Stimulated activated CD8-positive, alpha-beta memory T cell treated with anti-CD3 and anti-CD28 coated beads, Interleukin-7, amount 100 ng/mL, for 24 hours (primary cell): ENCODE measurements around the gene ENPP4.
"Not testable (repeated sequence)": the region's sequence is repeated elsewhere in the genome, so short reads cannot be mapped to it uniquely, and the experiment has no call there.

ENCODE experiments used
- DNase-seq: peaks from one replicate; pipeline ENCODE4 v3.0.0-alpha.2; 2020; ENCODE audit warnings: low read depth

ENPP4 gene, protein sequence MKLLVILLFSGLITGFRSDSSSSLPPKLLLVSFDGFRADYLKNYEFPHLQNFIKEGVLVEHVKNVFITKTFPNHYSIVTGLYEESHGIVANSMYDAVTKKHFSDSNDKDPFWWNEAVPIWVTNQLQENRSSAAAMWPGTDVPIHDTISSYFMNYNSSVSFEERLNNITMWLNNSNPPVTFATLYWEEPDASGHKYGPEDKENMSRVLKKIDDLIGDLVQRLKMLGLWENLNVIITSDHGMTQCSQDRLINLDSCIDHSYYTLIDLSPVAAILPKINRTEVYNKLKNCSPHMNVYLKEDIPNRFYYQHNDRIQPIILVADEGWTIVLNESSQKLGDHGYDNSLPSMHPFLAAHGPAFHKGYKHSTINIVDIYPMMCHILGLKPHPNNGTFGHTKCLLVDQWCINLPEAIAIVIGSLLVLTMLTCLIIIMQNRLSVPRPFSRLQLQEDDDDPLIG

GRCh38 chr6:46129629-46130511 lies at the start of gene ENPP4:
TSS of gene ENPP4 (plus strand) at chr6:46129989. CDS start at chr6:46139584, 9,595 bp downstream.
- peak; percentile 65 for DNase-seq

GRCh38 chr6:46080111-46080510 lies 49.7 kb upstream of the ENPP4 start:
- no peak for DNase-seq

DNA sequence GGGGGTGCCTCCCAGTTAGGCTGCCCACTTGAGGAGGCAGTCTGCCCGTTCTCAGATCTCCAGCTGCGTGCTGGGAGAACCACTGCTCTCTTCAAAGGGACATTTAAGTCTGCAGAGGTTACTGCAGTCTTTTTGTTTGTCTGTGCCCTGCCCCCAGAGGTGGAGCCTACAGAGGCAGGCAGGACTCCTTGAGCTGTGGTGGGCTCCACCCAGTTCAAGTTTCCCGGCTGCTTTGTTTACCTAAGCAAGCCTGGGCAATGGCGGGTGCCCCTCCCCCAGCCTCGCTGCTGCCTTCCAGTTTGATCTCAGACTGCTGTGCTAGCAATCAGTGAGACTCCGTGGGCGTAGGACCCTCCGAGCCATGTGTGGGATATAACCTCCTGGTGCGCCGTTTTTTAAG lies 44.1 kb upstream of the ENPP4 start:
- not testable (repeated sequence) for DNase-seq

DNA sequence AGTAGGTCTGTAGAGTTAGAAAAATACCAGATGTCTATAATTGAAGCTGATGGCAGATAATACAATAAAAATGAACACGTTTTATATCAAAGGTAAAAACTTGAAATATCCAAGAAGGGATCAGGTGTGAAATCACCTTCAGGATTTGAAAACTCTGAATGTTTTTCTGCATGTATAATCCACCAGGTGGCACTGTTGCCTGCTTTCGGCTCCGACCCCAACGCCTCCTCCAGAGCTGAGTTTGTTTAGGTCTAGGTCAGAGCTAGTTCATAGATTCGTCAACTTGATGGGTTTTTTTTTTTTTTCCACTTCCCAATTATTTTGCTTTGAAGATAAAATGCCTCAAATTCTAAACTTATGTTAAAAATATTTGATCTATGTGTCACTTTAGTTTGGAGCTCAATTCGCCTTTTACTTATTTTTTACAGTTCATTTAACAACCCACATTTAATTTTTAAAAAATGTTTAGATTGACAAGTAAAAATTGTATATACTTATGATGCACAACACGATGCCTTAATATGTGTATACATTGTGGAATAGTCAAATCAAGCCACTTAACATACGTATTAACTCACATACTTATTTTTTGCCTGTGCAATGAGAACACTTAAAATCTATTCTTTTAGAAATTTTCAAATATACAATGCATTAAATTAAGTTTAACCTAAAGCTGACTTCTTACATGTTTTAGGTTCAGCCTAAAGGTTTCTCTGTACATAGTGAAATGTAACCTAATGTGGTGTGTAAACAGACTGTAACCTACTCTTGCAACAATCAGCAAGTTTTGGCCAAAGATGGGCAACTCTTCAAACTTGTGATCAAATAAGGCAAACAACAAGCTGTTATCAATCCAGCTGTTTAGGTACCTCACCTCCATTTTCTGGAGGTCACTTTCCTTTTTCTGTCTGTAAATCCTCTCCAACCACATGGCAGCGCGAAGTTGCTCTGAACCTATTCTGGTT lies 39.4 kb upstream of the ENPP4 start:
- peak; percentile 4 for DNase-seq

- DNase-seq, result no peak
These were observed 38.7 kb upstream of the ENPP4 start for GRCh38 chr6:46091080-46091478.

DNA sequence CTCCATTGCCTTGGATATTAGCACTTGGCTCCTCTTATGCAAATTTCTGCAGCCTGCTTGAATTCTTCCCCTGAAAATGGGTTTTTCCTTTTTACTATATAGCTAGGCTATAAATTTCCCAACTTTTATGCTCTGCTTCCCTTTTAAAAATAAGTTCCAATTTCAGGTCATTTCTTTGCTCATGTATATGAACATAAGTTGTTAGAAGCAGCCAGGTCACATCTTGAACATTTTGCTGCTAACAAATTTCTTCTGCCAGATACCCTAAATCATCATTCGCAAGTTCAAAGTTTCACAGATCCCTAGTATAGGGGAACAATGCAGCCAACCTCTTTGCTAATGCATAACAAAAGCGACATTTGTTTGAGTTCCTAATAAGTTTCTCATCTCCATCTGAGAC lies 34.5 kb upstream of the ENPP4 start:
- DNase-seq, result no peak

- no peak for DNase-seq
These were observed 32.4 kb upstream of the ENPP4 start for GRCh38 chr6:46097366-46097765.

DNA sequence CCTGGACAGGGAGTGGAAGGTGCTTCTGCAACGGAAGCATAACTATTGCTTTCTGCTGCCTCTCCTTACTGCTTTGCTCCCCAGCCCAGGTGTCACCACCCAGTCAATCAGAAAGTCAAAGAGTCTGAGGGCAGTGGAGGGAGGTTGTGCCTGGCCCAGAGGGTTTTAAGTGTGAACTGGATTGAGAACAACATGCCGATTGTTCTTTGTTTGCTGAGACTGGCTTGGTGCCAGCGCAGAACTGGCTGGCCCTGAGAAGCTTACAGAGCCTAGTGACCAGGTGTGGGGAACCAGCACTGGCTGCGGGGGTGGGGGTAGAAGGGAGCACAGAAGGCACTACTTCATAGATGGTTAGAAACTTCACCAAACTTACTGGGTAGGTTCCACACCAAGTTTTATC lies 31.1 kb upstream of the ENPP4 start:
- no peak for DNase-seq

DNA sequence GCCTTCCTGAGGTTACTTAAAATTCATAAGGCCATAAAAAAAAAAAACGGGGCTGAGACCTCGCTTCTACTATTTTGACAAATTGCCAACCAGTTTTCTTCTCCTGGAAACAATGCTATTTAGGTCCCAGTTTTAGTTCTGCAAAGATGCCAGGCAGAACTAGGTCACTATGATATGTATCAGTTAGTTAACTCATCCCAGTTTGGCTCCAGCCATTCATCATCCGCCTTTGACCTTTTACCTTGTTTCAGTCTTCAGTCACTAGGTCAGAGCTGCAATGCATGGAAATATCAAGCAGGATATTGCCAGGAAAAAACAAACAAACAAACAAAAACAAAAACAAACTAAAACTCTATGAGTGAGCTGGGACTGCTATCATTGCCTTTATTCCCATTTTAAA lies 29.8 kb upstream of the ENPP4 start:
- no peak for DNase-seq

GRCh38 chr6:46102123-46102522 lies 27.7 kb upstream of the ENPP4 start:
- no peak for DNase-seq

DNA sequence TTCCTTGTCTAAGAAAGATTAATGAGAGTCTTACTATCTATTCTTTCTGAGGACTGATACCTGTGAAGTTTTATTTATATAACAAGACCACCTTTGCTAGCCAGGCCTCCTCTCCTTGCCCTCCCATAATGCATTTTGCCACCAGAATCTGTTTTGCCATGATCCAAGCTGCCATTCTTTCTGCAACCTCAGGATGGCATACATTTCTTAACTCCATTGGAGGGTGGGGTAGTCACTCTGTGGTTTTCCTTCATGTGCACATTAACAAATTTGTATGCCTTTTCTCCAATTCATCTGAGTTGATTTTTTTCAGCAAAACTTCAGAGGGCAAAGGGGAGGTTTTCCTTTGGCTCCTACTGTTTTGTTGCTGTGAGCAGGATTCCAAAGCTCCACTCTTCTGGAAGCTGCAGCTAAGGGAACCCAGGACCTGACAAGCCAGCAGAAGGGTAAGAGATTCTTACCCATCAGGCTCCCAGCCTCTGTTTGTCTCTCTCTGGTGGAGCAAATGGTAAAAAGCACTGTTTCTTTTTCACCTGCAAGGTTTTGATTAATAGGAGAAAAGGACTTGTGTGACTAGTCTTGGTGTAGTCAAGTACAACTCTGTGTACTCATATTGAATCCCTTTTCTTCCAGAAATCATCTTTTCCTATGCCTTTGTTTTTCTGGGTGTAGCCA lies 26.2 kb upstream of the ENPP4 start:
- DNase-seq, result no peak

DNA sequence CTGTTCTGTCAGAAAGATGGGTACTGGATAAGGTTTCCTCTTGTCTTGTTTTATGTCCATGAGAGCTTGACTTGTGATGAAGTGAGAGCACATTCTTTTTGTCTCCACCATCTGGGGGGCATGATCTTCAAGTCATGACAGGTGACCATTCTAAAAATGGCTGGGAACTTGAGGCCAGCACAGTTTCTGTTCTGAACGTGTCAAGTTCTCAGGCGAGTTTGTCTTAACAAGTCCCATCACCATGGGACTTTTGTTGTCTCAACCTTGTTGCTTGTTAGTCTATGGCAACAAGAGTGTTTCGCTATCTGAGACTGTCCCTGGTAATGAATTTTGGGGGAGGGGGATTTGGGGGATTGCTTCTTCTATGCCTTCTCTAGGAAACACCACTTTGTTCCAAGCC lies 25.6 kb upstream of the ENPP4 start:
- no peak for DNase-seq

DNA sequence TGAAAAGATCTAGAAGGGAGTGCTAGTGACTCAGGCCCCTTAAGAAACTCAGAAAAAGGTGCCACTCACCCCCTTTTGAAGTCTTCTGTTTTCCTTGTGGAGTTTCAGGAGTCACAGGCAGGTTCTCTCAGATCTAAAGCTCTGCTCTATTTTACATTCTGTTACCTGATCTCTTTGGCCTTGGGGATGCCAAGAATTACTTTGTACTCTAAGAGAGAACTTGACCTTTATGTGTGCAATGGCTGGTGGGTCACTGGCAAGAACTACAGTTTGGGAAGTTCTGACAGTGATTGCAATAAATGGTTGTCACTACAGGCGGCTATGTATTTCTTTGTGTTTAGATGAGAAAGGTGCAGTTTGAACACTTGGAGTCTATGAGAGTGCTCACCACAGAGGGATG lies 24.2 kb upstream of the ENPP4 start:
- no peak for DNase-seq

DNA sequence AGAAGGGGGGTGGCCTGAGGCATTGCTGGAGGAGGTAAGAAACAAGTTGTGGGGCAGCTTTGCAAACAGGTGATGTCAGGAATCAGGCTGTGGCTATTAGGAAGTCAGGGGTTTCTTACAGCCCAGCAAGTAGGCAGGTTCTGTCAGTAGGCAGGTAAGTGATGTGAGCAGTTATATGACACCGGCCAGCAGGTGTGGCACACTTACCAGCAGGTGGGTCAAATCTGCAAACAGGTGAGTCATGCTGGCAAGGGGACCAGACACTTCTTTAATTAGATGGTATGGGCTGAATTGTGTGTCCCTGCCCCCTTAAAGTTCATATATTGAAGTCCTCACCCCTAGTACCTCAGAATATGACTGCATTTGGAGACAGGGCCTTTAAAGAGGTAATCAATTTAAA lies 16.4 kb upstream of the ENPP4 start:
- DNase-seq, result no peak

DNA sequence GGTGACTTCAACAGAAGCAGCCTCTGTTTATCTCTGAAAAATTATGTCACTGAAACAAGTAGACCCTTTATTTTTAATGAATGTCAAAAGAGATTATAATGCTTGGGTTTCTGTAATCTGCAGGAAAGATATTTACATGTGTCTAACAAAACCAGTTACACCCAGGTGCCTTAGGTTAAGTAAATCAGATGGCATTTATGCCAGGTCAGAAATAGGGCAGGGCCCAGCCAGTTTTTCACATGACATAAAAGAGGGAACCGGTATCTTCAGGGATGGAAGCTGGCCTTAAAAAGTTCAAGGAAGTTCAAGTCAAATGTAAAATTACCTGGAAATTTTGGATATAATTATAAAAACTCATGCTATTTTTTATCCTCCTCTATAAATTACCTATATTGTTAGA lies 14.2 kb upstream of the ENPP4 start:
- DNase-seq, result no peak

DNA sequence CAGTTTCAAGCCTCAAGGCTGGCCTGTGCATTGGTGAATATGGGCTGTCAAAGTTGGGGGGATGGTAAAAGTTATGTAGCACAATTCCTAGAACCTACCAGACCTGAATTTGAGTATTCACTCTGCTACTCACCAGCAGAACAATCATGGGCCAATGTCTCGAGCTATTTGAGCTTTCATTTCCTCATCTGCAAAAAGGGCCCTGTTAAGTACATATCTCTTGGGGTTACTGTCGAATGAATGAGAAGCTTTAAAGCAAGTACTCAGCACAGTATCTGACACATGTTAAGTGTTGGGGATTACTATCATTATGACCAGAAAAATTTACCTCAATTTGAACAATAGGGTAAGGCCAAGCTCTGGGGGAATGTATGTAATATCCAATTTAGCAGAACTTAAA lies 13.5 kb upstream of the ENPP4 start:
- no peak for DNase-seq

GRCh38 chr6:46118157-46118556 lies 11.6 kb upstream of the ENPP4 start:
- no peak for DNase-seq

GRCh38 chr6:46118836-46119235 lies 11.0 kb upstream of the ENPP4 start:
- DNase-seq, result no peak

GRCh38 chr6:46119679-46120078 lies 10.1 kb upstream of the ENPP4 start:
- DNase-seq, result not testable (repeated sequence)

GRCh38 chr6:46128476-46128875 lies 1.3 kb upstream of the ENPP4 start:
- DNase-seq, result no peak

- no peak for DNase-seq
These were observed 529 bp upstream of the ENPP4 start for GRCh38 chr6:46129291-46129628.

- no peak for DNase-seq
These were observed 877 bp downstream of the ENPP4 start for GRCh38 chr6:46130666-46131065.
